ENCODE measurements around the gene CHD1.

DNA sequence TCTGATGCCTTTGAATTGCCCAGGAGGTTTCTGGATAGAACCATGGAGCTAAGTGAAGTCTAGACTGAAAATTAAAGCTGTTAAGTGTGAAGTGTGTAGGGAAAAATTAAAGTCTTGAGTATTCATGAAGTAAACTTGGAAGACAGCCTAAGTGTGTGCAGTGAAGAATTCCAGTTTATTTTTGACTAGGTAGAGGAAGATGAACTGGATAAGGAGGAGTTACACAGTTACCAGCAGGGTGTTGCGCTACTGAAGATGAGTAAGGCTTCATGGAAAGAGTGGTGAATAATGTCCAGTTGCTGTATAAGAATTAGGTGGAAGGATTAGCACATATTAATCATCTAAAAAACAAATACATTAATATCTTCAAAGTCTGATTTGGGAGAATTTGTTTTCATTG is 5.7 kb upstream of the CHD1 start:
- TF ChIP-seq EZH2 (IDR thresholded peaks at IDR 0.05) (no peak), POLR2AphosphoS5 (IDR thresholded peaks at IDR 0.05; ENCODE audit: borderline replicate concordance, low read depth, low read length) (no peak)

Data from SK-N-MC (cell line).